ENCODE data around the gene C1orf159. TPM values are rescaled to one million over a fixed set of nuclear protein-coding genes. Genes with fewer than 3 reads are reported as not detected.

Gene C1orf159
- total and polyA plus RNA-seq, 4 donors, result 3.9 to 7.0 (median 4.7) TPM

DNA sequence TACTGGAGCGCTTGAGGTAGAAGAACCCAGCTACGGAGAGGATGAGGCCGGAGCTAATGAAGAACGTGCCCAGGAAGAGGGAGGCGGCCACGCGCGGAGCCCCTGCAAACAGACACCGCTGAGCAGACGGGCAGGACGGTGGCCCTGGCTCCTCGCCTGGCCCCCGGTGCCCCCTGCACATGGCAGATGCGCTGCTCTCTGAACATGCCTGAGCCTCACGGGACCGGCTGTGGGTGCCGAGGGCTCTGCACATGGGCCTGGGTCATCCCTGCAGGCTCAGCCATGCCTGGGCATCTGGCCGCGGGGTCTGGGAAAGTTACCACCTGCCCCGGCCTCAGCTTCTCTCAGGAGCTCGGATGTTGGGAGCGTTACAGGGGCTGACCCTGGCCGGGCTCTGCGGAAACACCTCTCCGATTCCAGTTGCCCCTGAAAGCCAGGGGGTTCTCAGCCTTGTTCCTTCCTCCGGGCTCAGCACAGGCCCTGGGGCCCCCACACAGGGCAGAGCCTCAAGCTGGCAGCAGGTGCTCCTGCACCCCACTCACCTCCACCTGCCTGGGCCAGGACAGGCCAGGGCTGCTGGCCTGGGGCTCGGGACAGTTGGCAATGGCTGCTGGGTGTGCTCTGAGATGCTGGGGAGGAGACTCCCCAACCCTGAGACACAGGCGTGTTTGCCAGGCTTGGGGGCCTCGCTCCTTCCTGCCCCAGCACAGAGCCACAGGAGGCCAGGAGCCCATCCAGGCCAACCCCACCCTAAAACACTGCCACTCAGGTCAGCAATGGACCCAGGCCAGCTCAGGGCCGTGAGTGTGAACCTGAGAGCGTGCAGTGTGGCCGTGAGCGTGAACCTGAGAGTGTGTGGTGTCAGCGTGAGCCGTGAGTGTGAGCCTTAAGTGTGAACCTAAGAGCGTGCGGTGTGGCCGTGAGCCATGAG, 29.7 kb downstream of the C1orf159 start:
- Histone ChIP-seq H3K27me3 (ENCODE audit: control insufficient read depth in 4 of 4, insufficient read depth in 4 of 4, low read length in 3 of 4) (no peaks in the 10 kb centered on the region), H3K27ac (ENCODE audit: low read depth in 1 of 2, low read length in 2 of 2) (no peak overlapping the region), H3K4me3 (ENCODE audit: low read depth in 1 of 3, low read length in 3 of 3) (no peak overlapping the region), H3K36me3 (ENCODE audit: control insufficient read depth in 4 of 4, insufficient read depth in 3 of 4, low read depth in 1 of 4, low read length in 3 of 4) (no peaks in the 10 kb centered on the region), H3K9ac (ENCODE audit: low read depth in 1 of 2, low read length in 2 of 2) (no peak overlapping the region), H3K4me1 (ENCODE audit: control insufficient read depth in 4 of 4, insufficient read depth in 4 of 4, low read length in 3 of 4) (no peaks in the 10 kb centered on the region), H3K9me3 (ENCODE audit: control insufficient read depth in 4 of 4, low read length in 3 of 4) (no peaks in the 10 kb centered on the region)
- 96% methylated on average over 38 of the region's 38 CpGs for WGBS
- no peak for DNase-seq (ENCODE audit: low spot score)
- TF ChIP-seq FOXA1 (IDR thresholded peaks at IDR 0.05), result no peak
- no peak for TF ChIP-seq HNF4A (conservative IDR thresholded peaks at IDR 0.05)
- TF ChIP-seq, protein P1, sequence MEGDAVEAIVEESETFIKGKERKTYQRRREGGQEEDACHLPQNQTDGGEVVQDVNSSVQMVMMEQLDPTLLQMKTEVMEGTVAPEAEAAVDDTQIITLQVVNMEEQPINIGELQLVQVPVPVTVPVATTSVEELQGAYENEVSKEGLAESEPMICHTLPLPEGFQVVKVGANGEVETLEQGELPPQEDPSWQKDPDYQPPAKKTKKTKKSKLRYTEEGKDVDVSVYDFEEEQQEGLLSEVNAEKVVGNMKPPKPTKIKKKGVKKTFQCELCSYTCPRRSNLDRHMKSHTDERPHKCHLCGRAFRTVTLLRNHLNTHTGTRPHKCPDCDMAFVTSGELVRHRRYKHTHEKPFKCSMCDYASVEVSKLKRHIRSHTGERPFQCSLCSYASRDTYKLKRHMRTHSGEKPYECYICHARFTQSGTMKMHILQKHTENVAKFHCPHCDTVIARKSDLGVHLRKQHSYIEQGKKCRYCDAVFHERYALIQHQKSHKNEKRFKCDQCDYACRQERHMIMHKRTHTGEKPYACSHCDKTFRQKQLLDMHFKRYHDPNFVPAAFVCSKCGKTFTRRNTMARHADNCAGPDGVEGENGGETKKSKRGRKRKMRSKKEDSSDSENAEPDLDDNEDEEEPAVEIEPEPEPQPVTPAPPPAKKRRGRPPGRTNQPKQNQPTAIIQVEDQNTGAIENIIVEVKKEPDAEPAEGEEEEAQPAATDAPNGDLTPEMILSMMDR (IDR thresholded peaks at IDR 0.05; ENCODE audit: low read depth, low read length, missing input control), result no peak
- no peak for TF ChIP-seq RAD21 (IDR thresholded peaks at IDR 0.05)
- TF ChIP-seq, protein P2, sequence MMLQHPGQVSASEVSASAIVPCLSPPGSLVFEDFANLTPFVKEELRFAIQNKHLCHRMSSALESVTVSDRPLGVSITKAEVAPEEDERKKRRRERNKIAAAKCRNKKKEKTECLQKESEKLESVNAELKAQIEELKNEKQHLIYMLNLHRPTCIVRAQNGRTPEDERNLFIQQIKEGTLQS (IDR thresholded peaks at IDR 0.05), result no peak
- TF ChIP-seq TAF1 (conservative IDR thresholded peaks at IDR 0.05), result no peak

DNA sequence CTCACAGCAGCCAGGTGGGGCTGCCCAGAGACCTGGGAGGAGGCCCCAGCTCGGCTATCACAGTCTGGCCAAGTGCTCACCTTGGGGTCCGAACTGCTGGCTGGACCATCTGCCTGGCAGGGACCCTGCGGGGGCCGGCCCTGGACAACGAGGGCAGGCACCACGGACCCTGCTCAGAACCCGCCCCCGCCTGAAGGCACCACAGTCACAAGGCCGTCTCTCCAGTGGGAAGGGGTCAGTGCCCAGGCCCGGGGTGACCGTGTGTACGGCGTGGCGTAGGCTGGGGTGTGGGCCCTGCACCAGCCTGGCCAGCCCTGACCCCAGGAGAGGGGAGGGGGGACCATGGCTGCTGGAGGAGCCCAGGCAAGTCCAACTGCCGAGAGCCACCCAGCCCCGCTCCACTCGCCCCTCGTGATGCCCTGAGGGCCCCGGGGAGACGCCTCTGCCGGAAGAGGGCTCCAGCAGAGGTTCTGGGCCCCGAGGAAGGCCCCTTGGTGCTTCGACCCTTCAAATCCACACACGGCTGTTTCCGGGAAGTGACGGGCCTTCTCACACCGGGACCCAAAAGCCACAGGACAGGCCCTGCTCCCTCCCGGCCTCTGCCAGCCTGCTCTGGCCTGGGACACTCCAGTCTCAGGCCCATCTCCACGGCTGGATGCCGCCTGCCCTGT, 30.6 kb downstream of the C1orf159 start:
- no peak for DNase-seq (ENCODE audit: low spot score)
- Histone ChIP-seq H3K27ac (ENCODE audit: low read depth in 1 of 2, low read length in 2 of 2) (no peak overlapping the region), H3K4me3 (ENCODE audit: low read depth in 1 of 3, low read length in 3 of 3) (no peak overlapping the region), H3K27me3 (ENCODE audit: control insufficient read depth in 4 of 4, insufficient read depth in 4 of 4, low read length in 3 of 4) (no peaks in the 10 kb centered on the region), H3K36me3 (ENCODE audit: control insufficient read depth in 4 of 4, insufficient read depth in 3 of 4, low read depth in 1 of 4, low read length in 3 of 4) (no peaks in the 10 kb centered on the region), H3K9ac (ENCODE audit: low read depth in 1 of 2, low read length in 2 of 2) (no peak overlapping the region), H3K9me3 (ENCODE audit: control insufficient read depth in 4 of 4, low read length in 3 of 4) (no peaks in the 10 kb centered on the region), H3K4me1 (ENCODE audit: control insufficient read depth in 4 of 4, insufficient read depth in 4 of 4, low read length in 3 of 4) (peaks cover 0 to 1% (median under 1%) of the 10 kb centered on the region in 4 donors)
- no peak for TF ChIP-seq HNF4G (IDR thresholded peaks at IDR 0.05)
- TF ChIP-seq, protein P3, sequence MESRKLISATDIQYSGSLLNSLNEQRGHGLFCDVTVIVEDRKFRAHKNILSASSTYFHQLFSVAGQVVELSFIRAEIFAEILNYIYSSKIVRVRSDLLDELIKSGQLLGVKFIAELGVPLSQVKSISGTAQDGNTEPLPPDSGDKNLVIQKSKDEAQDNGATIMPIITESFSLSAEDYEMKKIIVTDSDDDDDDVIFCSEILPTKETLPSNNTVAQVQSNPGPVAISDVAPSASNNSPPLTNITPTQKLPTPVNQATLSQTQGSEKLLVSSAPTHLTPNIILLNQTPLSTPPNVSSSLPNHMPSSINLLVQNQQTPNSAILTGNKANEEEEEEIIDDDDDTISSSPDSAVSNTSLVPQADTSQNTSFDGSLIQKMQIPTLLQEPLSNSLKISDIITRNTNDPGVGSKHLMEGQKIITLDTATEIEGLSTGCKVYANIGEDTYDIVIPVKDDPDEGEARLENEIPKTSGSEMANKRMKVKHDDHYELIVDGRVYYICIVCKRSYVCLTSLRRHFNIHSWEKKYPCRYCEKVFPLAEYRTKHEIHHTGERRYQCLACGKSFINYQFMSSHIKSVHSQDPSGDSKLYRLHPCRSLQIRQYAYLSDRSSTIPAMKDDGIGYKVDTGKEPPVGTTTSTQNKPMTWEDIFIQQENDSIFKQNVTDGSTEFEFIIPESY (IDR thresholded peaks at IDR 0.05), result no peak
- no peak for TF ChIP-seq RAD21 (IDR thresholded peaks at IDR 0.05)
- TF ChIP-seq NR2F2 (IDR thresholded peaks at IDR 0.05), result no peak
- TF ChIP-seq, protein P4, sequence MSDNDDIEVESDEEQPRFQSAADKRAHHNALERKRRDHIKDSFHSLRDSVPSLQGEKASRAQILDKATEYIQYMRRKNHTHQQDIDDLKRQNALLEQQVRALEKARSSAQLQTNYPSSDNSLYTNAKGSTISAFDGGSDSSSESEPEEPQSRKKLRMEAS (IDR thresholded peaks at IDR 0.05), result no peak
- no peak for TF ChIP-seq YY1 (IDR thresholded peaks at IDR 0.05)
- TF ChIP-seq FOXA1 (IDR thresholded peaks at IDR 0.05), result no peak
- TF ChIP-seq JUND (IDR thresholded peaks at IDR 0.05), result no peak
- no peak for TF ChIP-seq GABPA (IDR thresholded peaks at IDR 0.05 in 1 of 2, conservative IDR thresholded peaks at IDR 0.05 in 1 of 2)
- TF ChIP-seq, protein P1 (IDR thresholded peaks at IDR 0.05; ENCODE audit: low read depth, low read length, missing input control), result no peak
- no peak for TF ChIP-seq FOXA2 (IDR thresholded peaks at IDR 0.05)
- no peak for TF ChIP-seq RXRA (IDR thresholded peaks at IDR 0.05)
- no peak for TF ChIP-seq TAF1 (conservative IDR thresholded peaks at IDR 0.05)
- TF ChIP-seq, protein P5, sequence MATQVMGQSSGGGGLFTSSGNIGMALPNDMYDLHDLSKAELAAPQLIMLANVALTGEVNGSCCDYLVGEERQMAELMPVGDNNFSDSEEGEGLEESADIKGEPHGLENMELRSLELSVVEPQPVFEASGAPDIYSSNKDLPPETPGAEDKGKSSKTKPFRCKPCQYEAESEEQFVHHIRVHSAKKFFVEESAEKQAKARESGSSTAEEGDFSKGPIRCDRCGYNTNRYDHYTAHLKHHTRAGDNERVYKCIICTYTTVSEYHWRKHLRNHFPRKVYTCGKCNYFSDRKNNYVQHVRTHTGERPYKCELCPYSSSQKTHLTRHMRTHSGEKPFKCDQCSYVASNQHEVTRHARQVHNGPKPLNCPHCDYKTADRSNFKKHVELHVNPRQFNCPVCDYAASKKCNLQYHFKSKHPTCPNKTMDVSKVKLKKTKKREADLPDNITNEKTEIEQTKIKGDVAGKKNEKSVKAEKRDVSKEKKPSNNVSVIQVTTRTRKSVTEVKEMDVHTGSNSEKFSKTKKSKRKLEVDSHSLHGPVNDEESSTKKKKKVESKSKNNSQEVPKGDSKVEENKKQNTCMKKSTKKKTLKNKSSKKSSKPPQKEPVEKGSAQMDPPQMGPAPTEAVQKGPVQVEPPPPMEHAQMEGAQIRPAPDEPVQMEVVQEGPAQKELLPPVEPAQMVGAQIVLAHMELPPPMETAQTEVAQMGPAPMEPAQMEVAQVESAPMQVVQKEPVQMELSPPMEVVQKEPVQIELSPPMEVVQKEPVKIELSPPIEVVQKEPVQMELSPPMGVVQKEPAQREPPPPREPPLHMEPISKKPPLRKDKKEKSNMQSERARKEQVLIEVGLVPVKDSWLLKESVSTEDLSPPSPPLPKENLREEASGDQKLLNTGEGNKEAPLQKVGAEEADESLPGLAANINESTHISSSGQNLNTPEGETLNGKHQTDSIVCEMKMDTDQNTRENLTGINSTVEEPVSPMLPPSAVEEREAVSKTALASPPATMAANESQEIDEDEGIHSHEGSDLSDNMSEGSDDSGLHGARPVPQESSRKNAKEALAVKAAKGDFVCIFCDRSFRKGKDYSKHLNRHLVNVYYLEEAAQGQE (IDR thresholded peaks at IDR 0.05), result no peak
- TF ChIP-seq, protein P2 (IDR thresholded peaks at IDR 0.05), result no peak
- TF ChIP-seq EGR1 (IDR thresholded peaks at IDR 0.05; ENCODE audit: low read depth in 2 of 2), result no peak
- TF ChIP-seq SP1 (IDR thresholded peaks at IDR 0.05), result no peak
- TF ChIP-seq HNF4A (conservative IDR thresholded peaks at IDR 0.05), result no peak
- WGBS, result 95% methylated on average over 30 of the region's 30 CpGs

Measured in liver (tissue), 9 donors.